Measurements from ENCODE around the gene AMD1. TPM values are rescaled to one million over a fixed set of nuclear protein-coding genes. Genes with fewer than 3 reads are reported as not detected.
A peak's percentile ranks its signal among the peaks of the same experiment; 100 is the strongest.

Gene AMD1
- total RNA-seq, 2 experiments from 2014 or later: 75.5 to 77.7 TPM

GRCh38 chr6:110858016-110858415 lies 16.6 kb upstream of the AMD1 start:
- POLR2A ChIA-PET: interaction anchor here (0.7 to 1.5 kb wide), 3 partner anchors 14 to 43 kb away, joined by 3 to 4 read pairs (median 4); partner anchors contain the start of genes AMD1 and CDK19
- peaks cover 10% of the 10 kb centered on the region for H3K4me1 Mint-ChIP-seq (ENCODE audit: low read depth)
- H3K27ac Mint-ChIP-seq: no peak overlapping the region
- H3K4me3 Mint-ChIP-seq: no peak overlapping the region
- DNase-seq (no peak), ATAC-seq (no peak)
- CTCF ChIA-PET: no interaction called here
- H3K9me3 Mint-ChIP-seq (ENCODE audit: insufficient read depth): no peaks in the 10 kb centered on the region
- H3K36me3 Mint-ChIP-seq (ENCODE audit: low read depth): no peaks in the 10 kb centered on the region
- peaks cover 2% of the 10 kb centered on the region for H3K27me3 Mint-ChIP-seq (ENCODE audit: low read depth)

- peaks cover 10% of the 10 kb centered on the region for H3K4me1 Mint-ChIP-seq (ENCODE audit: low read depth)
- ChIA-PET CTCF (no interaction called here), POLR2A (interaction anchor here (0.7 to 1.5 kb wide), 2 partner anchors 16 to 43 kb away, joined by 3 to 4 read pairs; partner anchors contain the start of genes AMD1 and CDK19)
- no peak overlapping the region for H3K4me3 Mint-ChIP-seq
- no peak for ATAC-seq
- no peak for DNase-seq
- peaks cover under 1% of the 10 kb centered on the region for H3K27me3 Mint-ChIP-seq (ENCODE audit: low read depth)
- no peaks in the 10 kb centered on the region for H3K9me3 Mint-ChIP-seq (ENCODE audit: insufficient read depth)
- no peaks in the 10 kb centered on the region for H3K36me3 Mint-ChIP-seq (ENCODE audit: low read depth)
- peak overlapping the region; percentile 43 for H3K27ac Mint-ChIP-seq
Measured at GRCh38 chr6:110858562-110859214, 15.9 kb upstream of the AMD1 start.

GRCh38 chr6:110859335-110859792 lies 15.2 kb upstream of the AMD1 start:
- Mint-ChIP-seq H3K27me3 (ENCODE audit: low read depth) (no peaks in the 10 kb centered on the region), H3K4me1 (ENCODE audit: low read depth) (peaks cover 10% of the 10 kb centered on the region), H3K36me3 (ENCODE audit: low read depth) (no peaks in the 10 kb centered on the region), H3K4me3 (no peak overlapping the region), H3K9me3 (ENCODE audit: insufficient read depth) (no peaks in the 10 kb centered on the region), H3K27ac (peak overlapping the region; percentile 43)
- no peak for DNase-seq
- POLR2A ChIA-PET: interaction anchor here (1.2 to 1.5 kb wide), 2 partner anchors 15 to 44 kb away, joined by 3 read pairs; partner anchors contain the start of genes AMD1 and CDK19
- CTCF ChIA-PET: no interaction called here
- ATAC-seq: no peak

- Mint-ChIP-seq H3K36me3 (ENCODE audit: low read depth) (no peaks in the 10 kb centered on the region), H3K9me3 (ENCODE audit: insufficient read depth) (no peaks in the 10 kb centered on the region), H3K4me3 (no peak overlapping the region), H3K27me3 (ENCODE audit: low read depth) (no peaks in the 10 kb centered on the region), H3K4me1 (ENCODE audit: low read depth) (peaks cover 14% of the 10 kb centered on the region), H3K27ac (no peak overlapping the region)
- ChIA-PET POLR2A (interaction anchor here (1.8 to 3.5 kb wide), 3 partner anchors 10 to 50 kb away, joined by 4 to 47 read pairs (median 22); partner anchors contain the start of genes AMD1 and CDK19), CTCF (interaction anchor here (0.7 kb wide), 1 partner anchor 25 kb away, joined by 3 read pairs; no protein-coding TSS in a partner anchor)
- ATAC-seq: no peak
- DNase-seq: no peak
Measured at GRCh38 chr6:110864824-110865223, 9.8 kb upstream of the AMD1 start.

GRCh38 chr6:110874880-110875547 lies 429 bp downstream of the AMD1 start:
- DNase-seq: no peak
- peaks cover 33% of the 10 kb centered on the region for H3K4me1 Mint-ChIP-seq (ENCODE audit: low read depth)
- POLR2A ChIA-PET: interaction anchor here (0.6 to 8.1 kb wide), 34 partner anchors 8 to 411 kb away, joined by 3 to 441 read pairs (median 6); partner anchors contain the start of genes CDK19, GTF3C6, RPF2 and SLC16A10

GRCh38 chr6:110875548-110876169 lies 1.1 kb downstream of the AMD1 start:
- H3K27me3 Mint-ChIP-seq (ENCODE audit: low read depth): no peaks in the 10 kb centered on the region
- ChIA-PET POLR2A (interaction anchor here (0.8 to 8.1 kb wide), 17 partner anchors 10 to 107 kb away, joined by 4 to 441 read pairs (median 9); partner anchors contain the start of genes CDK19, GTF3C6 and RPF2), CTCF (interaction anchor here (1.0 to 5.3 kb wide), 8 partner anchors 12 to 197 kb away, joined by 3 to 90 read pairs (median 20); partner anchors contain the start of gene CDK19)
- no peaks in the 10 kb centered on the region for H3K9me3 Mint-ChIP-seq (ENCODE audit: insufficient read depth)
- peak overlapping the region; percentile 95 for H3K4me3 Mint-ChIP-seq
- peaks cover 20% of the 10 kb centered on the region for H3K36me3 Mint-ChIP-seq (ENCODE audit: low read depth)
- DNase-seq (peak; percentile 69), ATAC-seq (peak; percentile 27)
- peak overlapping the region; percentile 88 for H3K27ac Mint-ChIP-seq
- H3K4me1 Mint-ChIP-seq (ENCODE audit: low read depth): peaks cover 39% of the 10 kb centered on the region

More at GRCh38 chr6:110874880-110875547, 429 bp downstream of the AMD1 start:
- Mint-ChIP-seq H3K9me3 (ENCODE audit: insufficient read depth) (no peaks in the 10 kb centered on the region), H3K36me3 (ENCODE audit: low read depth) (peaks cover 17% of the 10 kb centered on the region), H3K27ac (peak overlapping the region; percentile 98), H3K4me3 (peak overlapping the region; percentile 95), H3K27me3 (ENCODE audit: low read depth) (no peaks in the 10 kb centered on the region)
- CTCF ChIA-PET: interaction anchor here (0.6 to 3.2 kb wide), 10 partner anchors 8 to 193 kb away, joined by 3 to 25 read pairs (median 4); partner anchors contain the start of genes CDK19 and GTF3C6
- ATAC-seq: peak; percentile 21

GRCh38 chr6:110876170-110876773 lies 1.7 kb downstream of the AMD1 start:
- DNase-seq (peak; percentile 72), ATAC-seq (peak; percentile 49)
- Mint-ChIP-seq H3K27ac (peak overlapping the region; percentile 88), H3K36me3 (ENCODE audit: low read depth) (peaks cover 22% of the 10 kb centered on the region), H3K4me3 (peak overlapping the region; percentile 95), H3K27me3 (ENCODE audit: low read depth) (no peaks in the 10 kb centered on the region), H3K9me3 (ENCODE audit: insufficient read depth) (no peaks in the 10 kb centered on the region), H3K4me1 (ENCODE audit: low read depth) (peaks cover 43% of the 10 kb centered on the region)
- CTCF ChIA-PET: interaction anchor here (0.5 to 5.3 kb wide), 11 partner anchors 12 to 258 kb away, joined by 3 to 90 read pairs (median 5); partner anchors contain the start of gene CDK19
- POLR2A ChIA-PET: interaction anchor here (0.6 to 8.1 kb wide), 10 partner anchors 10 to 194 kb away, joined by 3 to 441 read pairs (median 6); partner anchors contain the start of genes CDK19, GTF3C6 and RPF2

GRCh38 chr6:110876806-110877564 lies 2.4 kb downstream of the AMD1 start:
- ChIA-PET CTCF (interaction anchor here (0.5 to 5.3 kb wide), 18 partner anchors 11 to 350 kb away, joined by 3 to 90 read pairs (median 7); partner anchors contain the start of genes CDK19 and GTF3C6), POLR2A (interaction anchor here (0.6 to 8.1 kb wide), 11 partner anchors 9 to 194 kb away, joined by 3 to 441 read pairs (median 4); partner anchors contain the start of genes CDK19, GTF3C6 and RPF2)
- Mint-ChIP-seq H3K27ac (peak overlapping the region; percentile 88), H3K36me3 (ENCODE audit: low read depth) (peaks cover 22% of the 10 kb centered on the region), H3K27me3 (ENCODE audit: low read depth) (no peaks in the 10 kb centered on the region), H3K4me3 (peak overlapping the region; percentile 95), H3K4me1 (ENCODE audit: low read depth) (peaks cover 48% of the 10 kb centered on the region), H3K9me3 (ENCODE audit: insufficient read depth) (no peaks in the 10 kb centered on the region)
- no peak for ATAC-seq
- DNase-seq: no peak

- Mint-ChIP-seq H3K4me1 (ENCODE audit: low read depth) (peaks cover 54% of the 10 kb centered on the region), H3K9me3 (ENCODE audit: insufficient read depth) (no peaks in the 10 kb centered on the region), H3K27me3 (ENCODE audit: low read depth) (no peaks in the 10 kb centered on the region), H3K36me3 (ENCODE audit: low read depth) (peaks cover 23% of the 10 kb centered on the region), H3K27ac (peak overlapping the region; percentile 88), H3K4me3 (peak overlapping the region; percentile 95)
- ChIA-PET POLR2A (interaction anchor here (1.4 to 8.1 kb wide), 4 partner anchors 10 to 81 kb away, joined by 3 to 441 read pairs (median 18); partner anchors contain the start of genes CDK19 and GTF3C6), CTCF (interaction anchor here (1.0 to 5.3 kb wide), 18 partner anchors 10 to 351 kb away, joined by 3 to 90 read pairs (median 10); partner anchors contain the start of genes CDK19, GTF3C6 and RPF2)
- DNase-seq: no peak
- ATAC-seq: no peak
Measured at GRCh38 chr6:110877569-110877968, 3.0 kb downstream of the AMD1 start.
